SK-N-MC (cell line): Measurements from ENCODE around the gene DCDC2.
"Not testable (repeated sequence)": the region's sequence is repeated elsewhere in the genome, so short reads cannot be mapped to it uniquely, and the experiment has no call there.

Experiments used
- DNase-seq: peaks from one replicate; pipeline ENCODE4 v3.0.0-alpha.2; 2011; ENCODE audit warnings: low read depth, low spot score
- H3K27ac ChIP-seq: fragments of 200-600 bp; sonication (generic); 2 replicates; pipeline ENCODE4 v1.5.1; 2016; ENCODE audit warnings: mixed run types
- H3K36me3 ChIP-seq: fragments of 200-600 bp; sonication (generic); 2 replicates; pipeline ENCODE4 v1.6.1; 2017; ENCODE audit warnings: antibody characterized with exemption, low read length, mixed read lengths; ENCODE audit not compliant: insufficient read depth
- H3K4me3 ChIP-seq: fragments of 200-600 bp; sonication (generic); 2 replicates; pipeline ENCODE4 v1.5.1; 2016
- H3K9ac ChIP-seq: fragments of 200-600 bp; sonication (generic); 2 replicates; pipeline ENCODE4 v1.8.0; 2017; ENCODE audit warnings: mixed run types, mixed read lengths; ENCODE audit not compliant: insufficient read length
- H3K9me3 ChIP-seq: fragments of 200-600 bp; sonication (generic); 2 replicates; pipeline ENCODE4 v1.6.1; 2017; ENCODE audit warnings: low read depth, mild to moderate bottlenecking, antibody characterized with exemption, low read length, moderate library complexity, mixed read lengths
- EZH2 ChIP-seq: fragments of 200-600 bp; sonication (generic); IDR thresholded peaks from one replicate; pipeline ENCODE4 v1.6.1; 2017; ENCODE audit warnings: antibody characterized with exemption
- FOXP2 ChIP-seq: optimal IDR thresholded peaks from 2 replicates; pipeline ENCODE3; 2011; ENCODE audit warnings: mild to moderate bottlenecking, moderate library complexity; ENCODE audit not compliant: insufficient read depth; ENCODE audit errors: extremely low read length, control extremely low read depth
- POLR2AphosphoS5 ChIP-seq: IDR thresholded peaks from 2 replicates; pipeline ENCODE4 v1.6.1; 2012; ENCODE audit warnings: mild to moderate bottlenecking, low read depth, low read length, borderline replicate concordance

The DCDC2 gene

GRCh38 chr6:24272553-24272952 lies 85.3 kb downstream of the DCDC2 start:
- Histone ChIP-seq H3K4me3 (no peak overlapping the region), H3K9me3 (no peaks in the 10 kb centered on the region), H3K27ac (no peak overlapping the region), H3K36me3 (peaks cover 3% of the 10 kb centered on the region; the same call in 1 of the 2 replicates), H3K9ac (no peak overlapping the region)
- no peak for TF ChIP-seq EZH2
- no peak for DNase-seq

- no peak for TF ChIP-seq POLR2AphosphoS5
- TF ChIP-seq EZH2, result no peak
- no peak for TF ChIP-seq FOXP2
- Histone ChIP-seq H3K9ac (no peak overlapping the region), H3K9me3 (no peaks in the 10 kb centered on the region), H3K4me3 (no peak overlapping the region), H3K27ac (no peak overlapping the region), H3K36me3 (peaks cover 3% of the 10 kb centered on the region; the same call in 1 of the 2 replicates)
- DNase-seq, result no peak
These were observed 85.7 kb downstream of the DCDC2 start for GRCh38 chr6:24272148-24272547.

GRCh38 chr6:24270011-24270410 lies 87.8 kb downstream of the DCDC2 start:
- no peak for DNase-seq
- no peak overlapping the region for H3K27ac ChIP-seq
- TF ChIP-seq EZH2, result no peak
- TF ChIP-seq POLR2AphosphoS5, result no peak
- no peak for TF ChIP-seq FOXP2
- H3K4me3 ChIP-seq, result no peak overlapping the region
- peaks cover 3% of the 10 kb centered on the region; the same call in 1 of the 2 replicates for H3K36me3 ChIP-seq
- no peak overlapping the region for H3K9ac ChIP-seq
- H3K9me3 ChIP-seq, result no peaks in the 10 kb centered on the region

- H3K9me3 ChIP-seq, H3K36me3 ChIP-seq, H3K4me3 ChIP-seq, DNase-seq, H3K9ac ChIP-seq, H3K27ac ChIP-seq: not testable (repeated sequence)
These were observed 99.6 kb downstream of the DCDC2 start for GRCh38 chr6:24258214-24258613.

GRCh38 chr6:24257282-24257681 lies 100.6 kb downstream of the DCDC2 start:
- Histone ChIP-seq H3K4me3 (no peak overlapping the region), H3K27ac (no peak overlapping the region), H3K9me3 (no peaks in the 10 kb centered on the region; the same call in 1 of the 2 replicates), H3K9ac (no peak overlapping the region), H3K36me3 (0 out of 2 replicates have a peak, but pooled peaks cover 7% of the 10 kb centered on the region)
- TF ChIP-seq POLR2AphosphoS5 (no peak), FOXP2 (no peak), EZH2 (no peak)
- no peak for DNase-seq

GRCh38 chr6:24255676-24256075 lies 102.2 kb downstream of the DCDC2 start:
- Histone ChIP-seq H3K36me3 (0 out of 2 replicates have a peak, but pooled peaks cover 7% of the 10 kb centered on the region), H3K4me3 (no peak overlapping the region), H3K9me3 (no peaks in the 10 kb centered on the region; the same call in 1 of the 2 replicates), H3K27ac (no peak overlapping the region), H3K9ac (no peak overlapping the region)
- TF ChIP-seq EZH2 (no peak), FOXP2 (no peak), POLR2AphosphoS5 (no peak)
- no peak for DNase-seq

GRCh38 chr6:24253360-24253759 lies 104.5 kb downstream of the DCDC2 start:
- no peak for DNase-seq
- Histone ChIP-seq H3K36me3 (0 out of 2 replicates have a peak, but pooled peaks cover 7% of the 10 kb centered on the region), H3K9me3 (no peaks in the 10 kb centered on the region), H3K27ac (no peak overlapping the region), H3K4me3 (no peak overlapping the region), H3K9ac (no peak overlapping the region)
- TF ChIP-seq FOXP2 (no peak), EZH2 (no peak), POLR2AphosphoS5 (no peak)

- H3K4me3 ChIP-seq, result no peak overlapping the region
- no peak for DNase-seq
- H3K9ac ChIP-seq, result no peak overlapping the region
- H3K9me3 ChIP-seq, result no peaks in the 10 kb centered on the region
- no peak overlapping the region for H3K27ac ChIP-seq
- TF ChIP-seq POLR2AphosphoS5 (no peak), EZH2 (no peak), FOXP2 (no peak)
- 0 out of 2 replicates have a peak, but pooled peaks cover 7% of the 10 kb centered on the region for H3K36me3 ChIP-seq
These were observed 105.6 kb downstream of the DCDC2 start for GRCh38 chr6:24252280-24252679.

- Histone ChIP-seq H3K9ac (no peak overlapping the region), H3K27ac (no peak overlapping the region), H3K36me3 (0 out of 2 replicates have a peak, but pooled peaks cover 7% of the 10 kb centered on the region), H3K9me3 (no peaks in the 10 kb centered on the region), H3K4me3 (no peak overlapping the region)
- DNase-seq, result no peak
- TF ChIP-seq FOXP2, result no peak
- no peak for TF ChIP-seq EZH2
- no peak for TF ChIP-seq POLR2AphosphoS5
These were observed 106.5 kb downstream of the DCDC2 start for GRCh38 chr6:24251339-24251738.
